HCT116 (cell line): ENCODE results near the gene TTC23. TPM values are rescaled to one million over a fixed set of nuclear protein-coding genes. Genes with fewer than 3 reads are reported as not detected.

ENCODE experiments used
- ATAC-seq: fragments of 200-7000 bp; cut with Tn5 transposase; 2 replicates; pipeline ENCODE4 v1.9.1; 2020; ENCODE audit warnings: mild to moderate bottlenecking, moderate library complexity
- BruUV-seq: library from RNA; stranded (reverse); fragments of 400-500 nt; replicated peaks from 2 replicates; lab custom pipeline; 2021; lab: Mats Ljungman, UMichigan
- CTCF ChIA-PET: fragments of 300-600 bp; sonication (Branson Sonifier 250); formaldehyde crosslinking; loops from one replicate; lab custom pipeline; 2021; ENCODE audit warnings: antibody characterized with exemption; lab: Charles Lee
- POLR2A ChIA-PET: fragments of 300-600, 350-600 bp; sonication (Branson Sonifier 250); formaldehyde crosslinking; loops from one replicate; lab custom pipeline; 2021; ENCODE audit warnings: antibody characterized with exemption; lab: Charles Lee
- RAD21 ChIA-PET, 2 experiments: fragments of 300-600 bp; sonication (Branson Sonifier 250); formaldehyde crosslinking; loops; one replicate each; lab custom pipeline; 2023; ENCODE audit warnings: low total read pairs in 2 of 2; ENCODE audit not compliant: uncharacterized antibody in 2 of 2, unreplicated experiment in 2 of 2, low non-redundant PET in 1 of 2; lab: Charles Lee
- DNase-seq: peaks from one replicate; pipeline ENCODE4 v3.0.0-alpha.2; 2010; ENCODE audit warnings: low read depth, low spot score
- H2AFZ ChIP-seq: fragments of 200-600 bp; shearing (Covaris generic), sonication (generic); 2 replicates; pipeline ENCODE4 v1.6.1; 2017; ENCODE audit warnings: low read depth, mixed run types, mixed read lengths, antibody characterized with exemption, low read length; ENCODE audit not compliant: poor library complexity, severe bottlenecking
- H3K27ac ChIP-seq: 2 replicates; pipeline ENCODE4 v1.5.1; 2012; ENCODE audit warnings: low read depth, low read length
- H3K27me3 ChIP-seq: fragments of 200-600 bp; sonication (generic); 2 replicates; pipeline ENCODE4 v1.6.1; 2016; ENCODE audit warnings: mixed run types, low read length, mixed read lengths; ENCODE audit not compliant: insufficient read depth
- H3K36me3 ChIP-seq, 2 experiments: fragments of 200-500 bp in 1 of 2; fragments of 200-600 bp in 1 of 2; sonication (Bioruptor generic) in 1 of 2; sonication (generic) in 1 of 2; 2 replicates each; pipeline versions ENCODE4 v1.5.1 to v1.6.1; 2014 to 2016; ENCODE audit warnings: low read length in 2 of 2, inconsistent platforms in 1 of 2, mixed read lengths in 1 of 2, mixed run types in 1 of 2; ENCODE audit not compliant: insufficient read depth in 2 of 2, control insufficient read depth in 1 of 2
- H3K4me1 ChIP-seq, 2 experiments: fragments of 200-600 bp in 1 of 2; sonication (generic) in 1 of 2; 2 replicates each; pipeline versions ENCODE4 v1.5.1 to v1.6.1; 2012 to 2017; ENCODE audit warnings: low read length in 2 of 2, inconsistent platforms in 1 of 2, mild to moderate bottlenecking in 1 of 2, mixed read lengths in 1 of 2, mixed run types in 1 of 2, moderate library complexity in 1 of 2; ENCODE audit not compliant: insufficient read depth in 2 of 2, control insufficient read depth in 1 of 2
- H3K4me2 ChIP-seq: fragments of 200-600 bp; sonication (generic); 2 replicates; pipeline ENCODE4 v1.6.1; 2017; ENCODE audit warnings: mixed run types, low read length, mixed read lengths
- H3K4me3 ChIP-seq, 2 experiments: fragments of 200-600 bp in 1 of 2; sonication (generic) in 1 of 2; replicated peaks in 1 of 2; 2 replicates each; pipeline ENCODE4 v1.5.1; 2011 to 2016; ENCODE audit warnings: low read length in 2 of 2, control low read depth in 1 of 2, low read depth in 1 of 2, mild to moderate bottlenecking in 1 of 2, mixed read lengths in 1 of 2, mixed run types in 1 of 2
- H3K79me2 ChIP-seq: fragments of 200-600 bp; sonication (generic); 2 replicates; pipeline ENCODE4 v1.6.1; 2017; ENCODE audit warnings: mild to moderate bottlenecking, mixed run types, low read length, moderate library complexity, mixed read lengths; ENCODE audit not compliant: insufficient read depth
- H3K9ac ChIP-seq: fragments of 200-600 bp; sonication (generic); 2 replicates; pipeline ENCODE4 v1.6.1; 2016; ENCODE audit warnings: low read length, mixed read lengths
- H3K9me2 ChIP-seq: fragments of 200-600 bp; sonication (generic), shearing (Covaris generic); 2 replicates; pipeline ENCODE4 v1.6.1; 2017; ENCODE audit warnings: mixed run types, mild to moderate bottlenecking, moderate library complexity; ENCODE audit not compliant: insufficient read depth
- H3K9me3 ChIP-seq, 2 experiments: fragments of 200-500 bp in 1 of 2; fragments of 200-600 bp in 1 of 2; sonication (Bioruptor generic) in 1 of 2; sonication (generic) in 1 of 2; 2 replicates each; pipeline ENCODE4 v1.6.1; 2014 to 2017; ENCODE audit warnings: low read length in 2 of 2, mixed read lengths in 2 of 2, inconsistent platforms in 1 of 2, low read depth in 1 of 2, mild to moderate bottlenecking in 1 of 2, mixed run types in 1 of 2, moderate library complexity in 1 of 2; ENCODE audit not compliant: control insufficient read depth in 1 of 2, insufficient read depth in 1 of 2
- H4K20me1 ChIP-seq: fragments of 200-600 bp; sonication (generic), shearing (Covaris generic); 2 replicates; pipeline ENCODE4 v1.6.1; 2017; ENCODE audit warnings: mixed run types, mild to moderate bottlenecking, moderate library complexity; ENCODE audit not compliant: insufficient read depth
- CEBPB ChIP-seq: IDR thresholded peaks from 2 replicates; pipeline ENCODE4 v1.6.1; 2012; ENCODE audit warnings: low read depth
- EGR1 ChIP-seq: IDR thresholded peaks from 2 replicates; pipeline ENCODE4 v1.6.1; 2012; ENCODE audit warnings: low read depth
- FOSL1 ChIP-seq: IDR thresholded peaks from 2 replicates; pipeline ENCODE4 v1.6.1; 2012; ENCODE audit warnings: low read depth
- POLR2A ChIP-seq: IDR thresholded peaks from 2 replicates; pipeline ENCODE4 v1.7.0; 2011; ENCODE audit warnings: borderline replicate concordance; ENCODE audit not compliant: insufficient read depth, insufficient read length; ENCODE audit errors: extremely low read depth
- POLR2AphosphoS5 ChIP-seq: IDR thresholded peaks from 2 replicates; pipeline ENCODE4 v1.6.1; 2011; ENCODE audit warnings: mild to moderate bottlenecking, low read depth, low read length, moderate library complexity
- REST ChIP-seq: IDR thresholded peaks from 2 replicates; pipeline ENCODE4 v1.6.1; 2012; ENCODE audit warnings: low read depth
- ZFX ChIP-seq: fragments of 450-650 bp; IDR thresholded peaks from 2 replicates; pipeline ENCODE4 v1.6.1; 2017
- intact Hi-C: fragments of 100-400 bp; cut with micrococcal nuclease; formaldehyde crosslinking; loops from 2 replicates; pipeline ENCODE4 v1.10.0; 2022
- total RNA-seq: library from RNA; stranded (reverse); gene quantifications from one replicate; pipeline ENCODE4 v1.2.1, GENCODE V29; 2021; ENCODE audit not compliant: unreplicated experiment
- TF ChIP-seq, protein P1 (sequence below): IDR thresholded peaks from 2 replicates; pipeline ENCODE4 v1.6.1; 2011; ENCODE audit warnings: mild to moderate bottlenecking, low read length, moderate library complexity; ENCODE audit not compliant: insufficient replicate concordance; ENCODE audit errors: extremely low read depth

Gene TTC23
- total RNA-seq, 1 experiment from 2014 or later: 10.2 TPM

GRCh38 chr15:99252326-99252725 lies 2.9 kb upstream of the TTC23 start:
- Histone ChIP-seq H3K4me3 (peak overlapping the region; percentile 69 to 76), H3K9me2 (no peaks in the 10 kb centered on the region), H3K36me3 (no peaks in the 10 kb centered on the region), H3K27ac (no peak overlapping the region), H3K9me3 (no peaks in the 10 kb centered on the region), H2AFZ (no peak overlapping the region), H3K4me2 (peak overlapping the region; percentile 74), H3K4me1 (peaks cover 11 to 21% of the 10 kb centered on the region in 2 experiments; a peak in 3 of 4 replicates), H4K20me1 (no peaks in the 10 kb centered on the region), H3K79me2 (peaks cover 12% of the 10 kb centered on the region), H3K9ac (peak overlapping the region; percentile 75; the same call in 1 of the 2 replicates), H3K27me3 (no peaks in the 10 kb centered on the region)
- intact Hi-C loops: loop anchor here (5.0 kb wide), 1 partner anchor 150 kb away; no protein-coding TSS in a partner anchor
- TF ChIP-seq EGR1 (no peak), POLR2A (no peak), REST (no peak), FOSL1 (no peak), ZFX (no peak), CEBPB (no peak), POLR2AphosphoS5 (no peak)
- TF ChIP-seq, protein P1, sequence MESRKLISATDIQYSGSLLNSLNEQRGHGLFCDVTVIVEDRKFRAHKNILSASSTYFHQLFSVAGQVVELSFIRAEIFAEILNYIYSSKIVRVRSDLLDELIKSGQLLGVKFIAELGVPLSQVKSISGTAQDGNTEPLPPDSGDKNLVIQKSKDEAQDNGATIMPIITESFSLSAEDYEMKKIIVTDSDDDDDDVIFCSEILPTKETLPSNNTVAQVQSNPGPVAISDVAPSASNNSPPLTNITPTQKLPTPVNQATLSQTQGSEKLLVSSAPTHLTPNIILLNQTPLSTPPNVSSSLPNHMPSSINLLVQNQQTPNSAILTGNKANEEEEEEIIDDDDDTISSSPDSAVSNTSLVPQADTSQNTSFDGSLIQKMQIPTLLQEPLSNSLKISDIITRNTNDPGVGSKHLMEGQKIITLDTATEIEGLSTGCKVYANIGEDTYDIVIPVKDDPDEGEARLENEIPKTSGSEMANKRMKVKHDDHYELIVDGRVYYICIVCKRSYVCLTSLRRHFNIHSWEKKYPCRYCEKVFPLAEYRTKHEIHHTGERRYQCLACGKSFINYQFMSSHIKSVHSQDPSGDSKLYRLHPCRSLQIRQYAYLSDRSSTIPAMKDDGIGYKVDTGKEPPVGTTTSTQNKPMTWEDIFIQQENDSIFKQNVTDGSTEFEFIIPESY: no peak
- no peak for DNase-seq
- ChIA-PET CTCF (interaction anchor here (1.9 kb wide), 1 partner anchor 20 kb away, joined by 8 read pairs; no protein-coding TSS in a partner anchor), POLR2A (interaction anchor here (1.5 kb wide), 1 partner anchor 17 kb away, joined by 6 read pairs; no protein-coding TSS in a partner anchor), RAD21 (no interaction called here)
- BruUV-seq: TSS peak; percentile 47
- ATAC-seq: no peak
